Measurements from ENCODE around the gene VDR.
"Not testable (repeated sequence)": the region's sequence is repeated elsewhere in the genome, so short reads cannot be mapped to it uniquely, and the experiment has no call there.

Gene VDR

DNA sequence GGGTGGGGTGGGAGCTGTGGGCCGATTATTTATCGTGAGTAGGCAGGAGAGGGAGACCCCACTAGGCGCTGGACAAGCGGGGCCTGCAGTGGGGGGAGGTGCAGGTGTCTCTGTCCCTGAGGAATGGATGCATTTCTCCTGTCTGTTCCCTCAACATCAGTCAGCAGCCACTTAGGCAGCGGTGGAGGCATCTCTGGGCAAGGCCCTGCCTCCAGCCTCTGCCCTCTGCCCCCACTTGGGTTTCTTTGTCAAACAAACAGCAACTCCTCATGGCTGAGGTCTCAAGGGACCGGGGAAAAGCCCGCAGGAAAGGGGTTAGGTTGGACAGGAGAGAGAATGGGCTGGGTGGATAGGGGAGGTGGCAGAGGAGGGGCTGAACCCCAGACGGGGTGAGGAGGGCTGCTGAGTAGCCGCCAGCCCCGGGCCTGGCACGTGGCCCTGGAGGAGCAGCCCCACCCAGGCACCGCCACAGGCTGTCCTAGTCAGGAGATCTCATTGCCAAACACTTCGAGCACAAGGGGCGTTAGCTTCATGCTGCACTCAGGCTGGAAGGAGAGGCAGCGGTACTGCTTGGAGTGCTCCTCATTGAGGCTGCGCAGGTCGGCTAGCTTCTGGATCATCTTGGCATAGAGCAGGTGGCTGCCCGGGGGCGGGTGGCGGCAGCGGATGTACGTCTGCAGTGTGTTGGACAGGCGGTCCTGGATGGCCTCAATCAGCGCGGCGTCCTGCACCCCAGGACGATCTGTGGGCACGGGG lies 60.4 kb downstream of the VDR start:
- no peak for DNase-seq

DNA sequence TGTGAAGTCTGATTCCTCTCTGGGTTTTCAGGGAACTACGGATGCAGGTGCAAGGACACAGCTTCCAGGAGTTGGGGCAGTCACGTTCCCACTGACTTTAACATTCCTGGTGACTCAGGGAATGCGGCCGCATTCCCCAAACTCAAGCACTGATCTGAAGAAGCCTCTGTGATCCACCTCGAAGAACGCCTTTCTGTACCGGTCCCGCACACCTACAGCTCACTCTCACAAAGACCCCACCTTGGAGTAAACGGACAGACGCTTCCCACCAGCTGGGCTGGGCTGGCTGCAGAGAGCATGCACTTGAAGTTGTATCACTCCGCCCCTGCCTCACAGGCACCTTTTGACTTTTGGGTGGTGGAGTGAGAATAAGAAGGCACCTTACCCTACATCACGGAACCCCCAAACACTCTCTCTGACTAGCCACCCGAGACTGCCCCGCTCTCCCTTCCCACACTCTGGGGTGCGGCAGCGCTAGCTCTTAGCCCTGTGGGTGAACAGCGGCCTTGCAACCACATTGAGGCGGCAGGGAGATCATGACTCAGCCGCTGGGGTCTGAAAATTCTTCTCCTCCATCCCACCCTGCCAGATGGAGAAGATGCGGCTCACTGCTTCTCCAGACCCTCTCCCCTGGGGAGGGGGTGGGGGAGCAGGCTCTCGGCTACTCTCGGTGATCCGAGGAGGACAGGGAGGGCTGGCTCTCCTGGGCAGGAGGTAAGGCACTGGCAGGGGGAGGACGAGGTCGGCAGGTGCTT lies 61.4 kb downstream of the VDR start:
- DNase-seq: no peak

DNA sequence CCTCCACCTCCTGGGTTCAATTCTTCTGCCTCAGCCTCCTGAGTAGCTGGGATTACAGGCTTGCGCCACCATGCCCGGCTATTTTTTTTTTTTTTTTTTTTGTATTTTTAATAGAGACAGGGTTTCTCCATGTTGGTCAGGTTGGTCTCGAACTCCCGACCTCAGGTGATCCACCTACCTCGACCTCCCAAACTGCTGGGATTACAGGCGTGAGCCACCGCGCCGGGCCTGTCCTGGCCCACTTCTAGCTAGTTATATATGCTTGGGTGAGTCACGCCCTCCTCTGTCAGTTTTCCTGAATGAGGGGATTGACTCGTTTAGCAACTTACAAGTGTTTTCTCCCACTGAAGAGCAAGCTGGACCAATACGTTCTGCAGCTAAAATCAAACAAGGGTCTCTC lies 62.3 kb downstream of the VDR start:
- DNase-seq: not testable (repeated sequence)

DNA sequence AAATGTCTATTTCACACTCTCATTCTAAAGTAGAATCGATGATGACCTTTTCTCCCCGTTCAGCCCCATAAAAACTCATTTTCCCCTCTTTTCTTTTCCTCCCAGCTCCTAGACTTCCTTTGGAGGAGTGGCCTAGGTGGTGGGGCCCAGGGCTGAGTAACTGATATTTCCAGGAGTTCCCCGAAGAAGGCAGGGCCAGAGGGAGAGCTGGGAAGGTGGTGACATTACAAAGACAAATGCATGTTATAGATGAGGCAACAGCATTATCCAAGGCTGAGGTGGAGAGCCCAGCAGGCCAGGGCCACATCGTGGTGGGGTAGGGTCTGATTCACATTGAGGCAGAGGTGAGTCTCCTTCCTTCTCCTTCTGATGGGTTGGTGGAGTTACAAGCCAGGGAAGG lies 62.9 kb downstream of the VDR start:
- no peak for DNase-seq

DNA sequence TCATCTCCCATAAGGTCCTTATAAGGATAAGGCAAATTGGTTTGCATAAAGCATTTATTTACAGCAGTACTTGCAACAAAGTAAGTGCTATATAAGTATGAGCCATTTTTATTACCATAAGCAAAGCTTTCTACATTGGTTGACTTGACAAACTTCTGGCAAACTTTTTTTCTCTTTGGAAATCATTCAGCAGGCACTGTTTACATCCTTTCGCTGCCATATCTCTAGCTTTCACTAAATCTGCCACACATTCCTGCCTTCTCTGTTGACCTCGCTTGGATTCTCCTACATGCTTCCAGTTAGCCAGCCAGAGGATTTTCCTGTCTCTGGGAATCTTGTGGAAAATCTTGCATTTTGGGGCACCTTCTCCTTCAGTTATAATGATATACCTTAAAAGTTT lies 63.3 kb downstream of the VDR start:
- no peak for DNase-seq

DNA sequence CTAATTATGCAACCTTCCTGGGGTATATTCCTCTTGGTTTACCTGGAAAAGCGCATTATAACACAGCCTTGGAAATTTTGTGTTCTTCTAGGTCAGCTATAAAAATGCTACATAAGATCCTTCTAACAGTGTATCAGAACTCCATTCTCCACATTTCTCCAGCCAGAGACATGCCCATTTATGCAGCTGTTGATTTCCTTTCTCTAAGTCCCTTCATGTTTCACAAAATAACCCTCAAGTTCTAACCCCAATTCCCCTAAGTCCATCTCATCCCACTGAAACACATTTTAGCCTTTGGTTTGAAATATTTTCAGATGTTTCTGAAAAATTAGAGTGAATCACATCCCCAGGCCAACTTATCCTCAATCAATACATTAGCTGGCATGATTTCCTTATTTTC lies 64.2 kb downstream of the VDR start:
- no peak for DNase-seq

DNA sequence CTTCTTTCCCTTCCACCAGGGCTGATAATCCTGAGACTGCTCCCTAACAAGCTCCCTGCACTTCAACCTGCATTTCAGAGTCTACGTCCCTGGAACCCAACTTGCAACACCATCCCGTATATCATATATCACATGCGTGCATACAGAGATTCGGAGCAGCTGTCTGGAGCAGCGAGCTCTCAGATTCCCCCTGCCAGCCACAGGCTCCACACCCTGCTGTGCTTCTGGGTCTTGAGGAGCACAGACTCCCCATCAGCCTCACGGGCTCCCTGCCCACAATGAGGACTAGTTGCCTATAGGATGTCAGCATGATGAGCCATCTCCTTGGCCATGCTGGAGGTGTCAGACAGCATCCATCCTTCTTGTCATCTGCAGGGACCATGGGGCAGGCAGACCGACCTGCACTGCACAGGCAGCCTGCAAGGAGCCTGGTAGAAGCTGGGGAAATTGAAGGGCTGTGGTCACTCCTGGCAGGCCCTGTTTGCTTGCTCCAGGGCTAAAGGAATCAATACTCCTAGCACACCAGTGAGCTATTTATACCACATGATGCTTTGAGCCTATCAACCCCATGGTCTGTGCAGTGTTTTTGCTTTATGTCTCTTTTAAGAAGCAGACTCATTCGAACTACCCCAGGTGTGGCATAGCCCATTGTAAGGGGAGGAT lies 65.4 kb downstream of the VDR start:
- DNase-seq: no peak

DNA sequence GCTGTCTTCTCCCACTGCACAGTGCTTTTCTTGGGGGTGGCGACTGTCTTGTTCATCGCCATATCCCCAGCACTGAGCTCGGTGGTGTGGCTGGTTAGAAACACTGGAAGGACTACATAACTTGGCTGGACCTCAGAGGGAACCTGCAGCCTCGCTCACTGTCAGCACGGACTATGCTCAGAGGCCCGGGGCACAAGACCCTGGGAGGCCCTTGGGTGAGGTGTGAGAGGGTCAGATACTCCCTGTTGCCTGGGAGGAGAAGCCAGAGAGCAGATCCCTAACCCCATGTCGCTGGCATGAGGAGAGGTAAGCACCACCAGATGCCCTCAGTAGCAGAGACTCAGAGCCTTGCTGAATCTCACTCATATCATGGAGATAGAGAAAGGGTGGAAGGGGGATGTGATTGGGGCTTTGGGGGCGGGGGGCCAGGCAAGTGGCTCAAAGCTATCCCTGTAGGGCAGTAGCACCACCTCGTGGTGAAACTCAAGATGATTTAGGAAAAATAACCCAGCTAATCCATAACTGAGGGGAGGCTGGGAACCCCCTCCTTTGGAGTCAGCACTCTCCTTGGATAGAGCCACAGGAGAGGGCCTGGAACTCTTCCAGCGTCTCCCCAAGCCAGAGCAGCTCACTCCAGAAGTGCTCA lies 66.4 kb downstream of the VDR start:
- peak; percentile 30 for DNase-seq

DNA sequence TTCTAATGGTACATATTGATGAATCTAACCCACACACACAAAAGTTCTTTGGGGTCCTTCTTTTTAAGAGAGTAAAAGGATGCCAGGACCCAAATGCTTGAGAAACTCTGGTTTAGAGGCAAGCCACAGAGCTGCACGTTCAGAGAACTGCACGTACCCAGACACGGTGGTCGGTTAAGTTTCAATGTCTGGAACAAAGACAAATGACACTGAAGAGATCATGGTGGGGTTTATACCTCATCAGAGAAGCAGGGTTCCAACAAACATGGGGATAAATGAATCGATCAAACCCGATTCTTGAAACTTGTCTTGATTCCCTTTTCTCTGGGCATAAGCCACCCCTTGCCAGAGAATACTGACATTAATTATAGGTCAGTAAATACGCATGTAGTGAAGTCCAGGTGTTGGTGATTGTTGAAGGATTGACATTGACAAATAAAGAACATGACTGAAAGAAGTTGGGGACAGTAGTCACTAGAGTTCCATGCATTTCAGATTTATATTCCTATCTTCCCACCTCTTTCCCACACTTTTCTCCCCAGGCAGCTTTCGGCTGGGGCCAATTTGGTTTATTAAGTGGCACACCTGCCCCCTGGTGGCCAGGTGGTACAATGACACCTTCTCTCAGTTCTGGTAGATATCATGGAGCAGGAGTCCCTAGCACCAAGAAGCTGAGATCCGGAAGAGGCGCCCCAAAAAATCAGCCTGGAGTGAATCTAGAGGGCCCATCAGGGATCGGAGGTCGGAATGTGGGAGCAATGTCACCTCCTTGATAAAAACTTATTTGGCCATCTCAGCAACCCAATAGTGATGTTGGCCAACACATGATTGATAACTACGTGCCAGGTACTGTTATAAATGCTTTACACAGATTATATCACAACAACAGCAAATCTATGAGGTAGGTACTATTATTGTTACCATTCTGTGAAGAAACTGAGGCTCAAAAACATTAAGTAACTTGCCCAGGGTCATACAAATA lies 67.3 kb downstream of the VDR start:
- peak; percentile 50 for DNase-seq

DNA sequence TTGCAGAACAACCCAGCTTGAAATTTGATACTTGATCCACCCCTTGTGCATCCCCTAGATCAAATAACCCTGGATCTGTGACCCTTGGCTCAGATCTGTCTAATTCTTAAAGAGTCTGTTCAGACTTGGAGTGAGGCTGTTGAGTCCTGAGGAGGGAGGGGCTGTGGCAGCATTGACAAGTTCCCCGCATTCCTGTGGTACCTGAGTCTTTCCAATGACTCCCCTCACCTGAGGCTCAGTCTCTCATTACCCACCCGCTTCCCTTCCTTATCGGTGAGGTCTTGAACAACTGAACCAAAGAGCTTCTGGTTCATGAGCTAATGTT lies 69.0 kb downstream of the VDR start:
- no peak for DNase-seq

DNA sequence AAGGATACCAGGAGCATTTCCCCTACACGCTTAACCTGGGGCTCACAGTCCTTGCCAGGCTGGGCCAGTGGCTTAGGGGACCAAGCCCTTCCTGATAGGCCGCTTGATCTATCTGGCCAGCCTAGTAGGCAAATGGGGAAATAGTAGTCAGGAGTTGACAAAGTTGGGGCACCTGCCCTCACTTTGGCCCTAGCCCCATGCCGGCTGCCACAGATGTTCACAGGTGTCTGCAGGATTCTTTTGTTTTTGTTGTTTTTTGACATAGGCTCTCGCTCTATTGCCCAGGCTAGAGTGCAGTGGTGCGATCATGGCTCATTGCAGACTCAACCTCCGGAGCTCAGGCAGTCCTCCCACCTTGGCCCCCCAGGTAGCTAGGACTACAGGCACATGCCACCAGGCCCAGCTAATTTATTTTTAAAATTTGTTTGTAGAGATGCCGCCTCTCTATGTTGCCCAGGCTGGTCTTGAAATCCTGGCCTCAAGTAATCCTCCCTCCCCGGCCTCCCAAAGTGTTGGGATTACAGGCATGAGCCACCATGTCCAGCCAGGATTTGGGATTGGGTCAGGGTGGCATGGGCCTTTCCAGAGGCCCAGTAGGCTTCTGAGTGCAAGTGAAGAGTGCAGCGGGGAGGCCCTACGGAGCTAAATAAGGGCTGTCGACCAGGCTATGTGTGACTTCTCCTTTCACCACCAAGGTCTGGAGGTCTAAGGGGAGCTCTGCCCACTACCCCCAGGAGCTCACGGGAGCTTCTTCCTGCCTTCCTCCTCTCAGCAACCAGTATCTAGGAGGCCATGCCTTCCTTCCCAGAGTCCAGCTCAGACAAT lies 69.6 kb downstream of the VDR start:
- DNase-seq: no peak

DNA sequence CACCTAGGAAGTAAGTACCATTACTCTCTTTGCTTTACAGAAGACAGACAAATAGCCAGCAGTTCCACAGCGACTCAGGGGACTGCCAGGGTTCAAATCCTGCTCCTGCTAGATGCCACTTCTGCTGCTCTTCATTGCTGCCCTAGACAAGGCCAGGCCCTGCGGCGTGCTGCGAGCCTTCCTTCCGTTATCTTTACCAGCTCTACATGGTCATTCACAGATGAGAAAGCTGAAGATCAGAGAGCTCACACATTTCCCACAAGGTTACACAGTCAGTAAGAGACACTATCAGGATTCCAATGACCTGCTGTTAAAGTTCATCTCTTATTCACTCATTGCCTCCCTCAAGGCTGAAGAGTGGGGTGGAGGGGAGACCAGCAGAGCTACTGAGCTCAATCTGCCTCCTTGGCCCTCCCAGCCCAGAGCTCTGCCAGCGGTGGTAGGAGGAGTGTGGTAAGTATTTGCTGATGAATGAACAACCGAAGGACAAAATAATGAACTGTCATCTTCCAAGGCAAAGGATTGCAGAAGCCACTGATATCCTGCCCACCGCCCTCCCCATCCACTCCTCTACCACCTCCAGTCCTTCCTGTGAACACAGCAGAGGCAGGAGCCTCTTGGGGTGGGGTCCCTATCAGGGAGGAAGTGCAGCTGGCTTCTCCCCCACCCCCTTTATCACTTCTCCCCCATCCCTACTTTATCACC lies 70.4 kb downstream of the VDR start:
- no peak for DNase-seq

DNA sequence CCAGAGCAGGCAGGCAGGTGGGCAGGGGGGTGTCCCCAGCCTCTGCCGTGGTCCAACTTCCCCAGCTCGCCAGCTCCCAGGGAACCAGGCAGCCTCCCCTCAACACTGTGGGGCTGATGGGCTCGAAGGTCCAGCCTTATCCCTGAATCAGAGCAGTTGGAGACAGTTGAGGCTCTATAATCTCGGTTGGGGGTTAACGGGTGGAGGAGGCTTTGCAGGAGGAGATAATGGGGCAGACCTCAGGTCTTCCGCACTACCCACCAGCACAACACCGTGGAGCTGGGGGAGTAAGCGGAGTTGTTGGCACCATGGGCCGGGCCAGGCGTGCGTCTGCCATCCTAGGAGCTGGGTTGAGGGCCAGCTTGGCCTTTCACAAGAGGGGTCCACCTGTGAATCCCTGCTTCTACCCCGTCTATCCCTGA lies 71.2 kb downstream of the VDR start:
- DNase-seq: no peak

DNA sequence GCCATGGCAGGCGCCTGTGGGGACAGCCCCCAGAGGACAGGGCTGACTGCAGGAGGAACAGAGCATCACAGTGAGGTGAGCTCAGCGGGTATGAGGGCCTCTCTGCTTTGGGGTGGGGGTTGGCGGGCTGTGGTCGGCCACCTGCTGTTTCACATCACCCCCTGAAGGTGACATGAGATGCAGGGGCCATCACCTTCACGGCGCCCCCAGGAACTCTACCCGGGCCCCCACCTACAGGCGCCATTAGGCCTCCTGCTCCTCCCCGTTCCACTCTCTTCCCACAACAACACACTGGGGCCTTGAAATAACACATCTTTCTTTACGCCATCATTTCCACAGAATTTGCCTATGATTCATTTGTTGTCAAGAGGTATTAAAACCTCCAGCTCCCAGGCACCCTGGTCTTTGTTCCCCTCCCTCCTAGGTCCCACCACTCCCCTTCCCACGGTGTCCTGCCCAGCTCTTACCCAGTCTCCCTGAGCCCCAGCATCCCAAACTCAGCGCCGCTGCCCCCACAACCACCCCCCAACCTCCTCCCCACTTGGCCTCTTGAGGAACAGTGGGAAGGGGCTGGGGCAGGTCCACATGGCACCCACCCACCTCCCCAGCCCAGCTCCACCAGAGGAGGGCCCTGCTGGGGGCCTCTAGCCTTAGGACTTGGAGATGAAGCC lies 72.4 kb downstream of the VDR start:
- DNase-seq: no peak

DNA sequence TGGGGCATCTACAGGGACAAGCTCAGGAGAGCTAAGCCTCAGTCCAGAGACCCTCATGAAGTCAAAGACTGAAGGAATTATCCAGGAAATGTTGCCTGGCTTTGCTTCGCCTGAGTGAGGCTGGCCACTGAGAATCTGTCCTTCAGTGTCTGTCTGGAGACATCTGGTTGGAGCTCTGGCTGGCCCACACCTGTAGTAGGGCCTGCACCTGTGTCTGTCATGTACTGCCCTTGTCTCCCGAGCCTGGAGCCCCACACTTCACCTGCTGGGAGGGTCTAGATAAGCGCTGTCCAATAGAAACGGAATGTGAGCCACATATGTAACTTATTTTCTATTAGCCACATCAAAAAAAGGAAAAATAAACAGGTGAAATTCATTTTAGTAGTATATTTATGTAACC lies 75.2 kb downstream of the VDR start:
- no peak for DNase-seq

DNA sequence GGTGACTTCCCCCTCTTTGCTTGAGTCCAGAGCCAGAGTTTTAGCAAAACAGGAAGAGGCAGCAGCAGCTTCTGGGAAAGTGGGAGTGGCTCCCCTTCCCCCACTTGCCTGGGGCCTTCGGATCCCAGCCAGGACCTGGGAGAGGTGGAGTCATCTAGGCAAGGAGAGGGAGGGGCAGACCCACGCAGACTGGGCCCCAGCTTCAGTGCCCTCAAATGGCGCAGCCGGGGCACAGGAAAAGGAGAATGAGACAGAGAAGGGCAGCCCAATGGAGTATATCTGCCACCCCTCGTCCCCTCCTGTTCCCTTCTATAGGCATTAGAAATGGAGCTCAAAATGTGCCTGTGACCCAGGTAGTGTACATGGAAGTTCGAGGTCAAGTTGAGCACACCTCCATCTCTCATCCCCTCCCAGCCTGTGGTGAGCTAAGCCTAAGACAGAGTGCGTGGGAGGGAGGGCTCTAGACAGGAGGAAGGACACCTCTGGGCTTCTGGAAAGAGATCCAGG lies 75.8 kb downstream of the VDR start:
- DNase-seq: peak; percentile 65

DNA sequence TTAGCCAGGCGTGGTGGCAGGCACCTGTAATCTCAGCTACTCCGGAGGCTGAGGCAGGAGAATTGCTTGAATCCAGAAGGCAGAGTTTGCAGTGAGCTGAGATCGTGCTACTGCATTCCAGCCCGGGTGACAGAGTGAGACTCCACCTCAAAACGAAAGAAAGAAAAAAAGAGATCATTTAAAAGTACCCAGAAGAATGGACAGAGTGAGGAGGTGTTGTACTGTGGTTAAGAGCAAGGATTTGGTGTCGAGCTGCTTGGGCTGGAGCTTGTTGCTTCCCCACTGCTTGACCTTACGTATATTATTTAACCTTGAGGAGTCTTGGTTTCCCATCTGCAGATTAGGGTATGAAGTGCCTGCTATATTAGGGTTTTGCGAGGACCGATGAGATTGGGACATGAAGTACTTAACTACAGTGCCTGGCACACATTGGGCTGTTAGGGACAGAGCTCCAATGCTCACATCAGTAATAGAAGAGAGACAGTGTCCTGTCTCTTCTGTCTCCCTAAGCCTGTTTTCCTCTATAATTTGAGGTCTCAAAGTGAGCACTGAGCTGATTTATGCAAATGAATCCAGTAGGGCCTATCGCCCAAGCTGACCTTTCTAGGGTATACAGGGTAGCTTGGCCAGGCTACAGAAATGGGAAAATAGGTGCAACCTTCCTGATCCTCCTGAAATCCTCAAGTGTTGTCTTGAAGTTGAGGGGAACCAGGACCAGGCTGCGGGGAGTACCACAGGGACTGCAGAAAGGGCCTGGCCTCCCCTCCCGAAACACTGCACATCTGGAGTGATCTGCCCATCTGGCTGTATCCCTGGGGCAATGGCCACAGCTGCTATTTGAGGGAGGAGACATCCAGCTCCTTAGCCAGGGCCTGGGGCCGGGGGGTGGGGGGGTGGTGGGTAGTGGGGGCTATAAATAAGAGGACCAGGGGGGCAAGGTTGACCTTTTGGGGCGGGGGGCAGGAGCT lies 76.5 kb downstream of the VDR start:
- DNase-seq: no peak

DNA sequence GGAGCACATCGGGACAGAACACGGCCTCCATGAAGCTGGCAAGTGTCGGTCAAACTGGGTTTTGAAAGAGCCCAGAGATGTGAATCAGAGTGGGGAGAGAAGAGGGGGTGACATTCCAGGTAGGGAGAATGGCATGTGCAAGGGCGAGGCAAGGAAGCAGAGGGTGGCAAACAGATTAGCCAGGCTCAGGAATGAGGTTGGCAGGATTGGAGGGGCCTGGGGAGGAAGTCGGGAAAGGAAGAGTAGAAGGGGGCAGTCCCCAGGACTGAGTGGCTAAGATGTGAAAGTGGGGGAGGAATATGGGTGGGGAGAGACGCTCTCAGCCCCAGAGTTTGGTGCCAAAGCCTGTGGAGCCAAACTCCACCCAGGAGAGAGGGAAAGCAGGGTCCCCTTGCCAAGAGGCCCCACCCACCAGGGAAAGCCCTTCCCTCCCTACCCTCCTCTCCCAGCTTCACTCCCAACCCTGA lies 79.6 kb downstream of the VDR start:
- DNase-seq: no peak

DNA sequence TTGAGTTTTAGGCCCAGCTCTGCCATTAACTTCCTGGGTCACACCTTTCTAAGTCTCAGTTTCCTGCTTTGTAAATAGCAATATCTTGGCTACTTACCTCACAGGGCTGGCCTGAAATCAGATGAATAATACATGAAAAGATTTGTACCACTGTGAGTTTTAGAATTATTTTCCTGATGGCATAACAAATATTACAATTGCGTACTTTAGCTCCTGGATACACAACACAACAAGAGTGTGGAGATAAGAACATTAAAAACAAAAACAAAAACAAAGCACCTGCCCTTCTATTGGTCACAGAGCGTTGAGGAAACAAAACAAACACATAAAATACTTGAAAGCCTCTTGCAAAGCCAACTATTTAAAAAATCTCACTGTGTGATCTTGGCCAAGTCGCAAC lies 80.2 kb downstream of the VDR start:
- DNase-seq: no peak
